B cell (primary cell): ENCODE results near the gene CD109. TPM values are rescaled to one million over a fixed set of nuclear protein-coding genes. Genes with fewer than 3 reads are reported as not detected.
A peak's percentile ranks its signal among the peaks of the same experiment; 100 is the strongest.

ENCODE experiments used
- ATAC-seq: fragments of 200-7000 bp; cut with Tn5 transposase; one replicate; pipeline ENCODE4 v1.10.0; 2021; ENCODE audit warnings: low read depth, mild to moderate bottlenecking, moderate number of reproducible peaks, moderate library complexity
- CTCF ChIA-PET: fragments of 350-600 bp; sonication (Branson Sonifier 250); formaldehyde crosslinking; loops from one replicate; lab custom pipeline; 2021; ENCODE audit warnings: antibody characterized with exemption, inconsistent platforms; lab: Charles Lee
- POLR2A ChIA-PET: fragments of 350-600 bp; sonication (Branson Sonifier 250); formaldehyde crosslinking; loops from one replicate; lab custom pipeline; 2021; ENCODE audit warnings: antibody characterized with exemption; lab: Charles Lee
- DNase-seq: peaks from one replicate; pipeline ENCODE4 v3.0.0; 2013
- H2AFZ ChIP-seq: 2 replicates; pipeline ENCODE4 v1.6.1; 2012; ENCODE audit warnings: mild to moderate bottlenecking, low read depth, low read length; ENCODE audit not compliant: insufficient read depth, poor library complexity, severe bottlenecking
- H3K27ac ChIP-seq, 2 donors: 1 replicate in 1 of 2; 2 replicates in 1 of 2; pipeline ENCODE4 v1.5.1; 2012 to 2013; ENCODE audit warnings: low read length in 2 of 2, mild to moderate bottlenecking in 2 of 2, moderate library complexity in 1 of 2
- H3K27me3 ChIP-seq, 4 experiments: fragments of 200-600 bp in 1 of 4; sonication (generic) in 1 of 4; replicated peaks in 1 of 4; 1 replicate in 2 of 4; 2 replicates in 2 of 4; pipeline versions ENCODE4 v1.6.1 to v1.7.0; 2013 to 2016; ENCODE audit warnings: low read length in 3 of 4, mild to moderate bottlenecking in 2 of 4, mixed read lengths in 1 of 4, moderate library complexity in 1 of 4; ENCODE audit not compliant: insufficient read depth in 4 of 4, control insufficient read depth in 3 of 4; ENCODE audit errors: control extremely low read depth in 1 of 4
- H3K36me3 ChIP-seq, 2 experiments: replicated peaks in 1 of 2; 1 replicate in 1 of 2; 2 replicates in 1 of 2; pipeline versions ENCODE4 v1.6.1 to v1.7.1; 2013; ENCODE audit warnings: low read length in 1 of 2; ENCODE audit not compliant: insufficient read depth in 2 of 2, control insufficient read depth in 1 of 2; ENCODE audit errors: control extremely low read depth in 1 of 2, extremely low read depth in 1 of 2
- H3K4me1 ChIP-seq, 2 donors: fragments of 200-600 bp in 1 of 2; sonication (generic) in 1 of 2; 1 replicate in 1 of 2; 2 replicates in 1 of 2; pipeline versions ENCODE4 v1.5.1 to v1.6.1; 2013 to 2017; ENCODE audit warnings: low read length in 2 of 2; ENCODE audit not compliant: control insufficient read depth in 2 of 2, insufficient read depth in 2 of 2
- H3K4me2 ChIP-seq: replicated peaks from 2 replicates; pipeline ENCODE3; 2012; ENCODE audit warnings: mild to moderate bottlenecking, low read depth, low read length; ENCODE audit not compliant: poor library complexity, severe bottlenecking
- H3K4me3 ChIP-seq, 5 experiments: fragments of 200-600 bp in 1 of 5; sonication (generic) in 1 of 5; 1 replicate in 3 of 5; 2 replicates in 2 of 5; pipeline versions ENCODE4 v1.5.1 to v1.7.0; 2011 to 2016; ENCODE audit warnings: low read length in 4 of 5, mild to moderate bottlenecking in 4 of 5, low read depth in 2 of 5, control low read depth in 1 of 5, moderate library complexity in 1 of 5; ENCODE audit not compliant: insufficient read depth in 1 of 5; ENCODE audit errors: control extremely low read depth in 1 of 5, extremely low read depth in 1 of 5
- H3K79me2 ChIP-seq: fragments of 200-600 bp; sonication (generic); one replicate; pipeline ENCODE4 v1.6.0; 2016; ENCODE audit warnings: low read length; ENCODE audit not compliant: control insufficient read depth, insufficient read depth
- H3K9ac ChIP-seq: fragments of 200-600 bp; sonication (generic); 2 replicates; pipeline ENCODE4 v1.6.1; 2017; ENCODE audit warnings: mild to moderate bottlenecking, low read length, moderate library complexity
- H3K9me3 ChIP-seq, 3 donors: one replicate each; pipeline versions ENCODE4 v1.6.1 to v1.7.1; 2013; ENCODE audit warnings: low read length in 2 of 3; ENCODE audit not compliant: control insufficient read depth in 2 of 3, insufficient read depth in 1 of 3; ENCODE audit errors: control extremely low read depth in 1 of 3
- H4K20me1 ChIP-seq: 2 replicates; pipeline ENCODE4 v1.6.0; 2012; ENCODE audit warnings: mild to moderate bottlenecking, low read length; ENCODE audit not compliant: insufficient read depth, control insufficient read depth, poor library complexity, severe bottlenecking
- H3K27ac Mint-ChIP-seq: one replicate; pipeline ENCODE4 v1.8.0; 2021; ENCODE audit warnings: mixed read lengths
- H3K27me3 Mint-ChIP-seq: one replicate; pipeline ENCODE4 v1.8.0; 2021; ENCODE audit warnings: mixed read lengths
- H3K4me1 Mint-ChIP-seq: one replicate; pipeline ENCODE4 v1.8.0; 2021; ENCODE audit warnings: mixed read lengths
- H3K4me3 Mint-ChIP-seq: one replicate; pipeline ENCODE4 v1.8.0; 2021; ENCODE audit warnings: mixed read lengths
- H3K9me3 Mint-ChIP-seq: one replicate; pipeline ENCODE4 v1.8.0; 2022; ENCODE audit warnings: mixed read lengths; ENCODE audit not compliant: insufficient read depth
- EZH2 ChIP-seq: IDR thresholded peaks from 2 replicates; pipeline ENCODE4 v1.6.1; 2012; ENCODE audit warnings: borderline replicate concordance, low read depth, mild to moderate bottlenecking, moderate library complexity, low read length; ENCODE audit not compliant: insufficient read depth, poor library complexity, severe bottlenecking
- WGBS: methylation state at CpG from one replicate; pipeline ENCODE4 v1.1.5; 2013; ENCODE audit warnings: missing lambda C conversion rate; ENCODE audit not compliant: insufficient coverage; 5-methylcytosine and 5-hydroxymethylcytosine counted together
- intact Hi-C: fragments of 100-400 bp; cut with micrococcal nuclease; formaldehyde crosslinking; loops from one replicate; pipeline ENCODE4 v1.10.0; 2022
- polyA plus RNA-seq: library from polyadenylated mRNA; depleted of rRNA; stranded (reverse); fragments of >200 nt; gene quantifications from 2 replicates; pipeline ENCODE4 v1.2.3, GENCODE V29; 2012
- total RNA-seq, 2 donors: library from RNA; stranded (reverse); fragments of 120-200 nt in 1 of 2; gene quantifications; 1 replicate in 1 of 2; 2 replicates in 1 of 2; pipeline versions ENCODE4 v1.2.3 to v1.2.4, GENCODE V29; 2013 to 2022
- TF ChIP-seq, protein P1 (sequence below): fragments of 200-600 bp; IDR thresholded peaks from one replicate; pipeline ENCODE4 v1.8.0; 2022; ENCODE audit warnings: antibody characterized with exemption, mild to moderate bottlenecking

The CD109 gene
- total and polyA plus RNA-seq, 2 donors (not counting 1 experiment from before 2014, with no cell fraction given) = 0.15 TPM; not detected in 1

GRCh38 chr6:73691512-73691911, 4.5 kb upstream of the CD109 start:
- Histone ChIP-seq H3K27ac (no peak overlapping the region), H3K4me1 (peaks cover 6 to 12% of the 10 kb centered on the region in 2 donors), H2AFZ (no peak overlapping the region), H3K4me3 (no peak overlapping the region), H4K20me1 (no peaks in the 10 kb centered on the region), H3K9me3 (no peaks in the 10 kb centered on the region), H3K36me3 (no peaks in the 10 kb centered on the region), H3K79me2 (no peaks in the 10 kb centered on the region), H3K27me3 (peaks cover 0 to 27% (median 13%) of the 10 kb centered on the region in 4 experiments), H3K4me2 (no peak overlapping the region), H3K9ac (no peak overlapping the region)
- ChIA-PET CTCF (interaction anchor here (0.8 to 1.2 kb wide), 2 partner anchors 14 to 1517 kb away, joined by 3 to 4 read pairs; no protein-coding TSS in a partner anchor), POLR2A (no interaction called here)
- DNase-seq (no peak), ATAC-seq (no peak)
- TF ChIP-seq, protein P1, sequence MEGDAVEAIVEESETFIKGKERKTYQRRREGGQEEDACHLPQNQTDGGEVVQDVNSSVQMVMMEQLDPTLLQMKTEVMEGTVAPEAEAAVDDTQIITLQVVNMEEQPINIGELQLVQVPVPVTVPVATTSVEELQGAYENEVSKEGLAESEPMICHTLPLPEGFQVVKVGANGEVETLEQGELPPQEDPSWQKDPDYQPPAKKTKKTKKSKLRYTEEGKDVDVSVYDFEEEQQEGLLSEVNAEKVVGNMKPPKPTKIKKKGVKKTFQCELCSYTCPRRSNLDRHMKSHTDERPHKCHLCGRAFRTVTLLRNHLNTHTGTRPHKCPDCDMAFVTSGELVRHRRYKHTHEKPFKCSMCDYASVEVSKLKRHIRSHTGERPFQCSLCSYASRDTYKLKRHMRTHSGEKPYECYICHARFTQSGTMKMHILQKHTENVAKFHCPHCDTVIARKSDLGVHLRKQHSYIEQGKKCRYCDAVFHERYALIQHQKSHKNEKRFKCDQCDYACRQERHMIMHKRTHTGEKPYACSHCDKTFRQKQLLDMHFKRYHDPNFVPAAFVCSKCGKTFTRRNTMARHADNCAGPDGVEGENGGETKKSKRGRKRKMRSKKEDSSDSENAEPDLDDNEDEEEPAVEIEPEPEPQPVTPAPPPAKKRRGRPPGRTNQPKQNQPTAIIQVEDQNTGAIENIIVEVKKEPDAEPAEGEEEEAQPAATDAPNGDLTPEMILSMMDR = no peak
- TF ChIP-seq EZH2 = no peak
- Mint-ChIP-seq H3K4me1 (peaks cover 13% of the 10 kb centered on the region), H3K27ac (no peak overlapping the region), H3K4me3 (no peak overlapping the region), H3K9me3 (no peaks in the 10 kb centered on the region), H3K27me3 (peaks cover 51% of the 10 kb centered on the region)
- intact Hi-C loops = no loop called here

DNA sequence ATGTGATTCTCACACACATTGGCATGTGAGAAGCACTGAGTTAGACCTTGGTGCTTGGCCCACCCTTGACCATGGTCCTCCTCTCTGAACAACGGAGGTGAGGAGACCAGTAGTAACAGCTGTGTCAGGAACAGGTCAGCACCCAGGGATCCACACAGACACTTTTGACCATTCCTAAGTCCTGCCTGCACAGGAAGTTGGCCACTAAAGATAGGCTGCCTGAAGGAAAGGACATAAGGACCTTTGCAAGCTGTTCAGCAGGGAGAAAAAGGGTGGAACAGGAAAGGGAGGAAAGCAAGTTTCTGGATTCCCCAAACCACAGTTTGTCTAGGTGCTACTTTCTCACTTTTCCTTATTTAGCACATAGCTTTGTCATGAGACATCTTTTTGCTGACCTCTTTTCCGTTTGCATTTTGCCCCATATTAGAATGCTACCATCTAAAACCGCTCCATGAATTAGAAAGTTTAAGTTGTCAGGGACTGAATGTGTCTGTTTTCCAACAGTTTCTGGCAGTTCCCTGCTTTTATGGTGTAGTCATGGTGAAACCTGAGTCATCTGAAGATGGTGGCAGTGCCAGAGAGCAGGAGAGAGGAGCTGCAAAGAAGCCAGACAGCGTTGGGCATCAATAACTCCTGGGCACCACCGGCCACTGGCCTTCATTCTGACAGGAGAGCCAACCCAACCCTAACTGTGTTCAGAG, 1.1 kb upstream of the CD109 start:
- H3K4me2 ChIP-seq = no peak overlapping the region
- H3K9me3 Mint-ChIP-seq = no peaks in the 10 kb centered on the region
- H3K27me3 ChIP-seq = peaks cover 0 to 21% (median 11%) of the 10 kb centered on the region in 4 experiments
- H3K9ac ChIP-seq = no peak overlapping the region
- H3K27me3 Mint-ChIP-seq = peaks cover 73% of the 10 kb centered on the region
- H3K9me3 ChIP-seq = no peaks in the 10 kb centered on the region
- POLR2A ChIA-PET = no interaction called here
- no peak overlapping the region for H3K27ac Mint-ChIP-seq
- ATAC-seq (no peak), DNase-seq (no peak)
- no peaks in the 10 kb centered on the region for H4K20me1 ChIP-seq
- H3K4me3 ChIP-seq = no peak overlapping the region
- H3K4me1 Mint-ChIP-seq = peaks cover 19% of the 10 kb centered on the region
- no peaks in the 10 kb centered on the region for H3K36me3 ChIP-seq
- peak overlapping the region; percentile 84 for H3K4me3 Mint-ChIP-seq
- 56% methylated on average over 5 of the region's 5 CpGs for WGBS
- no peak overlapping the region for H3K27ac ChIP-seq
- H2AFZ ChIP-seq = no peak overlapping the region
- H3K79me2 ChIP-seq = no peaks in the 10 kb centered on the region
- TF ChIP-seq, protein P1 = no peak
- no peak for TF ChIP-seq EZH2
- peaks cover 13 to 14% of the 10 kb centered on the region in 2 donors for H3K4me1 ChIP-seq
- intact Hi-C loops = no loop called here
- CTCF ChIA-PET = no interaction called here
